Stimulated activated CD8-positive, alpha-beta memory T cell treated with anti-CD3 and anti-CD28 coated beads, Interleukin-12 subunit alpha, Interleukin-12 subunit beta, amount 100 ng/mL, for 1 hour (primary cell): ENCODE results near the gene EDN3.
"Not testable (repeated sequence)": the region's sequence is repeated elsewhere in the genome, so short reads cannot be mapped to it uniquely, and the experiment has no call there.

ENCODE experiments used
- DNase-seq: peaks from one replicate; pipeline ENCODE4 v3.0.0-alpha.2; 2020; ENCODE audit warnings: low read depth

The EDN3 gene

GRCh38 chr20:59336540-59336939, 36.1 kb downstream of the EDN3 start:
- DNase-seq: no peak

- not testable (repeated sequence) for DNase-seq
Observed at GRCh38 chr20:59338444-59338843, 38.0 kb downstream of the EDN3 start.

DNA sequence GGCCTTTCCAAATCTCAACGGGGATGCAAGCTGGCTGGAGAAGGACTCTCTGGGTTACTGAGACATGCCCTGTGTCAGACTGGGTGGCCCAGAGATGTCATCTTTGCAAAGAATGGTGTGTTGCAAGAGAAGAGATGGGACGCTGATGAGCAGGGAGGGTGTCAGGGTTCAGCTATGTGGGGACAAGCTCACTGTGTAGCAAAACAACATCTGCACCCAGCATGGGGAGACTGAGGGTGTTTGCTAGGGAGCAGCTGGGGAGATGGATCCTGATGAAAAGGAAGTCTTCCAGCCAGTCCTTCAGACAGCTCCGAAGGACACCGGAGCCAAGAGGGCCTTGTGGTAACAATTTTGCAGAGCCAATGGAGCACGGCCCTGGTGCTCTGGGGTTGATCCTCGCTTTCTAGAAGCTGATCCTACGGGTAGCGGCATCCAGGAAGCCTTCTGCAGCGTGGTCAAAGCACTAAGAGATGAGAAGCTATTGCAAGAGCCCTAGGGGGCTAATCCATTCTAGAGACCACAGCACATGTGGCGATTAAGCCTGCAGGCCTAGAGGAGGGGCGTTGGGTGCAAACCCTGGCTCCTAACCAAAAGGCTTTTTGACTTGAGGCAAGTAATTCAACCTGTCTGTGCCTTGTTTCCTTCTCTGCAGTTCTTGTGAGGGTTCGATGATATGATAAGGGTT, 39.9 kb downstream of the EDN3 start:
- no peak for DNase-seq

DNA sequence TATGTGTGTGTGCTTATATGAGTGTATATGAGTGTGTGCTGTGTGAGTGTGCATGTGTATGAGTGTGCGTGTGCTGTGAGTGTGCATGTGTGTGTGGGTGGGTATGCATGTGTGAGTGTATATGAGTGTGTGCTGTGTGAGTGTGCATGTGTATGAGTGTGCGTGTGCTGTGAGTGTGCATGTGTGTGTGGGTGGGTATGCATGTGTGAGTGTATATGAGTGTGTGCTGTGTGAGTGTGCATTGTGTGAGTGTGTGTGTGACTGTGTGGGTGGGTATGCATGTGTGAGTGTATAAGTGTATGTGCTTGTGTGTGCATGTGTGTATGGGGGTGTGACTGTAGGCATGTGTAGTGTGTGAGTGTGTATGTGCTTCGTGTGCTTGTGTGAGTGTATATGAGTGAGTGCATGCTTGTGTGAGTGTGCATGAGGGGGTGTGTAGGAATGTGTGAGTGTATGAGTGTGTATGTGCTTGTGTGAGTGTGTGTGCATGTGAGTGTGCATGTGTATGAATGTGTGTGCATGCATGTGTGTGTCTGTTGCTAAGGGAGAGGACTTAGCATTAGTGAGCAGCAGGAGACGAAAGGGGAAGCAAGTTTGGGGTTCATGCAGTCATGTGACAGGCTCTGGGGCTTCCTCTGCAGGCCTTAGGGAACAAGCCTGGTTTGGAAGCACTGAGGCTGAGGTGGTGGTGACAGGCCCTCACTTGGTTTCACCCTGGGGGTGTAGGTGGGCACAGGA, 41.0 kb downstream of the EDN3 start:
- not testable (repeated sequence) for DNase-seq

DNA sequence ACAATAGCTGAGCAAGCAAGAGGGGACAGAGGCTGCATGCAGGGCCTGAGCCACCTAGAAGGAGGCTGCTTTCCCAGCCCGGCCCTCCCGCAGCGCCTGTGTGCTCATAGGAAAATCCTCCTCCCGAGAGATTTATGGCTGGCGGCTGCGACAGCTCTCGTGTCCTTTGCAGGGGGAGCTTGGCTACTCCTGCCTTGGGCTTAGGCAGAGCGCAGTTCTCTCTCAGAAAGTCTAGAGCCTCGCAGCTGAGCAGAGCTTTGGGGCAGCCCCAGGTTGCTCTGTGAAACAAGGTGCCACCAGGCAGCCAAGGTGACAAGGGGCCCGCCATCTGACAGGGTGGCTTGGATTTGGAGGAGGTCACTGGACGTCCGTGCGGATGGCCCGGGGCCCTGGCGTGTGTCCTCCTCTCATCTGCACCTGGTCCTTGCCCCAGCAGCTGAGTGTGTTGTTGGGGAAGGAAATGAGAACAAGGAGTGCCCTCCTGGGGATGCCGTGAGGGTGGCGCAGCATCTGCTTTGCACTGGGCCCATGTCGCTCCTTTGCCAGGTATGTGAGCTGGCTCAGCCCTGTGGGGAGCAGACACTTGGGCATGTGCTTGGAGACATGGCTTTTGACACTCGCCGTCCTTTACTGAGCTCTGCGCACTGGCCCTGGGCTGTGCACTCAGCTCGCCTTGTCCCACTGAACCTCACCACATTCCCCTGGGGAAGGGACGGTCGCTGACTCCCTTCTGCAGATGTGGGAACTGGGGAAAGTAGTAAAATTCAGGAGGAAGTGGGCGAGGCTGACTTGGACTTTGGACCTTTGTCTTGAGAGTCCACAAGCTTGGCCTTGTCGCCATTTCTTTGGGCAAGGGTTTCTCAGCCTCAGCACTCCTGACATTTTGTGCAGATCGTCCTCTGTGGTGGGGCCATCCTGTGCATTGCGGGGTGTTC, 41.9 kb downstream of the EDN3 start:
- DNase-seq: no peak

- DNase-seq: no peak
Observed at GRCh38 chr20:59346061-59346460, 45.6 kb downstream of the EDN3 start.

DNA sequence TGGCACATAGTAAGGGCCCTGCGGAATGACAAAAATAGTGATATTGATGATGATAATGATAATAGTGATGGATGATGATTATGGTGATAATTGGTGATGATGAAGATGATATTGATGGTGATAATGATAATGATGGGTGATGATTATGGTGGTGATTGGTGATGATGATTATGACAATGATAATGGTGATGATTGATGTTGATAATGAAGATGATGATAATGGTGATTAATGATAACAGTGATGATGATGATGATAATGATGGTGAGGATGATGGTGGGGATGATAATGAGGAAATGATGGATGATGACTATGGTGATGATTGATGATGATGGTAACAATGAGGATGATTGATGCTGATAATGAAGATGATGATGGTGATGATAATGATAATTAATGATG, 48.9 kb downstream of the EDN3 start:
- DNase-seq: no peak

DNA sequence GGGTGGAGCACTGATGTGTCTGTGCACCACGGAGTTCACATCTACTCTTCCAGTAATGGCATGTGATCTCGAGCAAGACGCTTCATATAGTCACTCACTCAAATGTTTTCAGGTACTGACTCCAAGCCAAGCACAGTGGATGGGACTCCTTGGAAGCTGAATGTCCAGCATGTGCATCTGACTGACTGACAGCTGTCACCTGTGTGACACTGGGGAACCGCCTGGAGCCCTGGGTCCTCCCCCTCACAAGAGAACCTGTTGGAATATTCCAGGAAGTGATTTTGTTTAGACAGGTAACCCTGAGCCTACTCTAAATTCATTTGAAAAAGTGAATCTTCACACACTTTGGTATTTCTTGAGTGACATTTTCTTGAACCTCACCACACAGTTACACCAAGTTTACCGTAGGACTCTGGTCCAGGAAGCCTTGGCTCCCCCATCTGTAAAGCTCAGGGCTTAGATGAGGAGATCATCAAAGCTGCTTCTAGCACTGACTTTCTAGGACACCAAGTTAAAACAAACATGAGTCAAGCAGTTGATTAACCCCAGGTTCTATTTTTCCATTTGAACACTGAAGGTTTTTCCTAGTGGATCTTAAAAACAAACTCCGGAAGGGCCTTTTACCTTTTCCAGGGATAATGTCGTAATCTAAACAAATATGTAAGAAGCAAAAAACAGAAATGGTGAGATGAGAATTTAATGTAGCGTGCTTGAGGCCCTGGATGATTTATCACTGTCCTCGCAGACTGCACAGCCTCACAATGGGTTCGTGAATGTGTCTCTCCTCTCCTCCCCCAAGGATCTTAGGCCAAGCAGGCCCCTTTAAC, 50.1 kb downstream of the EDN3 start:
- no peak for DNase-seq

GRCh38 chr20:59351157-59352040, 51.0 kb downstream of the EDN3 start:
- DNase-seq: no peak

DNA sequence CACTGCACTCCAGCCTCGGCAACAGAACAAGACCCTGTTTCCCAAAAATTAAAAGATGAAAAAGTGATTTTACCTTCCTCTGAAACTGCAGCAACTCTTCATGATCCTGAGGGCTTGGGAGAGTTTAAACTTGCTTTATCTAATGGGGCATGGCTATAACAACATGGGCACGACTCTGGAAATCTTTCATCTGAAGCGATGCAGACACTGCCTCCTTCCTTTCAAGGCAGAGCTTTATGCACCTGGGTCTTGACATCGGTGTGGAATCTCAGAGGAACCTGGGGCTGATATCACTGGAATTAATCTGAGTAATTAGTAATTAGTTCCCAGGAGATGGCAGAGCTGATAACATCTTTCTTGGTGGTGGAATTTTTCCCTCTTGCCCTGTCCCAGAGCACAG, 52.1 kb downstream of the EDN3 start:
- DNase-seq: no peak

- DNase-seq: no peak
Observed at GRCh38 chr20:59352990-59353389, 52.6 kb downstream of the EDN3 start.

DNA sequence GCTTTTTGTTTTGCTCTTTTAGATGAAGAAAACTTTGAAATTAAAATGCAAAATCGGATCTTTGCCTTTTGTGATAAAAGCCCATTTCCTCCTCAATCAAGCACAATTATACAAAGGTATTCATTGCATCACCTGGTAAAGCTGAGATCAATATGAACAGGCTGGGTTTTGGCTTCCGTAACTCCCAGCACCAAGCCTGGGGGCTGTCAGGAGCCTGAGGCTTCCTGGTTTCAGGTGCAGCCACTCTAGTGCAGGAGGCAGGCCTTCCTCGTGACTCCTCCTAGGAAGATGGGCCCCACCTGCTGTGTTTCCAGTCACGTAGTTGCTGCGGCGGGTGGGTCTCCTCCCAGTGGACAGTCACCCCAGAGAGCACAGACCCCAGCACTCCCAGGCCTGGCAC, 54.0 kb downstream of the EDN3 start:
- DNase-seq: no peak

GRCh38 chr20:59355242-59355641, 54.8 kb downstream of the EDN3 start:
- no peak for DNase-seq

DNA sequence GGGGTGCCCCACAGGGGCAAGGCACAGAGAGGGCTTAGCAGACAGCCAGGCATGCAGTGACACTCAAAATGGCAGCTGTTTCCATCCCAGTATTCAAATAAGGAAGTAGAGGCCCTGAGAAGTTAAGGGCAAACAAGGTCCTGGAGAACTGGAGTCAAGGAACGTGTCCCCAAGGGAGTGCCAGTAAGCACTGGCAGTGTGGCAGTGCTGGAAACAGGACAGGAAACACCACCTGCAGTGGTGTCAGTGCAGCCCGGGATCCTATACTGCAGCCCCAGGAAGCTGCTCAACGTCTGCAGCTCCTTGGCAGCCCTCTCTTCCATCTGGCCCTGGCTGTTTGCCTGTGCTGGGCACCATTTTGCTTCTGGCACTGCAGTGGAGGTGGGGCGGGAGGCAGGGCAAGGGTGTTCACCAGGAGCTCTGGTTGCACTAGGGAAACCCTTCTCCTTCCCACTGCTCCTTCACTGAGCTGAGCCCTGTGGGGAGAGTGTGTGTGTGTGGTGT, 56.3 kb downstream of the EDN3 start:
- DNase-seq: no peak

DNA sequence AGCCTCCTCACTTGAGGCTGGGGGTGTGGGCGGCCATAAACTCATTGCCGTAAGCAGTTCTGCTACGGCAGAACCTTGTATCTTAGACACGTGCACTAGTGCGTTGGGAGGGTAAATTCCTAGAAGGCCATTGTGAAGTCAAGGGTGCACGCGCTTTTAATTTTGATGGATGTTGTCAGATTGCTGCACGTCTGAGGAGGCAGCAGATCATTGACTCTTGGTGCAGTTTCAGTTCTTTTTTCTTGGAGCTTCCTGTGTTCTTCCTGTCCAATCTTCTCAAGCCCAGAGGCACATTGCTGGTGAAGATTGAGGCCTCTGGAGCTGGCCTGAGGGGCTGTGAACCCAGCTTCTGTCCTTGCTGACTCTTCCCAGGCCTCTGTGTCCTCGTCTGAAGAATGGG, 58.4 kb downstream of the EDN3 start:
- not testable (repeated sequence) for DNase-seq

DNA sequence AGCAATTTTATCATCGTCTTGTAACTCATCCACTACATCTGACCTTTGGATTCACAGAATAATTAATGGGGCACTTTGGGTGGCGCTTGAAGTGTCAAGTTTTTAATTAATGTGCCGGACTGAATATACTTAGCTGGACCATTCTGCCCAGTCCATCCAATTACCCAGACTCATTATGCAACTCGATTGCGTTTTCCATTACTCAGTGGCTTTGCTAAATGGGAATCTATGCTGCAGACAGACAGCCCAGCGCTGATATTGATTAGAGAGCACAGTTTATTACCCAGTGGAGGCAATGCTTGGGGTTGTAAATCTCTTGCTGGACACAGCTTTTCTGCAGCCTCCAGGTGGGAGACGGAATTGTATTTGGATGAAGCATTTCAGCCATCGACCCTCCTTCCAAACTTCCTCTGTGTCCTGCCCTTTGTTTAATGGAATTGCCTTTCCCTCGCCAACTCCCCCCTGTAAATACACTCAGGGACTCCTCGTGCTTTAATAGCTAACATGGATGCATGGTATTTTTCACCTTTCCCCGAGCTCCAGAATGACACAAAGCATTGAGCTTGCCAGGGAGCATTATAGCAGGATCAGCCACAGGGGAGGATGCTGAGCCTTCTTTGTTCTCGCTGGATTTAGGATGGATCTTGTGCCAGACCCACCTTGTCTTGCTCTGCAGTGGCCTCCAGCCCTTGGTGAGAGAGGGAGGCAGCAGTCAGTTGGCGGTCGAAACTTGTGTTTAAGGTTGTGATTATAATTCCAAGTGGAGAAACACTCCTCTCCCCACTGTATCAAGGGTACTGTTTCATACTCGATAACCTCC, 59.7 kb downstream of the EDN3 start:
- no peak for DNase-seq

DNA sequence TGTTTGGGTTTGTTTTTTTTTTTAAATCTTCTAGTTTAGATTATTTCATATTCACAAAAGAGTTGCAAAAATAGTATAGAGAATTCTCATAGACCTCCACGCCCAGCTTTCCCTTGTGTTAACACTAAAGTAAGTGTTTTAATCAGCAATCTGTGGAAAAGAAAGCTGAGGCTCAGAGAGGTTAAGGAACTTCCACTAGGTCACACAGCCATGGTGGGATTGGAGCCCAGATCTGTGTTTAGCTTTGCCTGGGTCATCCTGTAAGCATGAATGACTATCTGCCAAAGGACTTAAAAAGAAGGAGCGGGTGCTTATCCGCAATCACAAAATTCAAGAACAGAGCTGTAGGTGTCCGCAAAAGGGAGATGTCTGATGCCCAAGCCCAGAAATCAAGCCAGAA, 60.5 kb downstream of the EDN3 start:
- no peak for DNase-seq

- DNase-seq: no peak
Observed at GRCh38 chr20:59361411-59361810, 61.0 kb downstream of the EDN3 start.

GRCh38 chr20:59363101-59363500, 62.7 kb downstream of the EDN3 start:
- no peak for DNase-seq

DNA sequence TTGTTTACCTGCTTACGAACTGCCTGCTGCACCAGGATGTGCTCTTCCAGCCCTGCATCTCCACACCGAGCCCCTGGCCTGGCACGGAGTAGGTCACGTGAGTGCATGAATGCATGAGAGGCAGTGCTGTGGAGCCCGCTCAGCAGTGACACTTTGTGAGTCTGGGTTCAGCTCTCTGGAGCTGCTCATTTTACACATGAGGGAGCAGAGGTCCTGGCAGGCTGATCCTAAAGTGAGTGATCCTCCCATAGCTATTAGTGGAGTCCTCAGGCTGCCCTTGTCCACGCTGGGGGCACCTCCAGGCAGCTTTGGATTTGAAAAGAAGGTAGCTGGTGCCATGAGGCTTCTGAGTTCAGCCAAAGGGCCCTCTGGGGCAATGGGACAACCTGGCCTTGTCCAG, 64.2 kb downstream of the EDN3 start:
- DNase-seq: no peak
